ENCODE data around the gene HAS3. TPM values are rescaled to one million over a fixed set of nuclear protein-coding genes. Genes with fewer than 3 reads are reported as not detected.
A peak's percentile ranks its signal among the peaks of the same experiment; 100 is the strongest.

HAS3 gene
- total RNA-seq, 1 experiment from 2014 or later: 140 TPM

DNA sequence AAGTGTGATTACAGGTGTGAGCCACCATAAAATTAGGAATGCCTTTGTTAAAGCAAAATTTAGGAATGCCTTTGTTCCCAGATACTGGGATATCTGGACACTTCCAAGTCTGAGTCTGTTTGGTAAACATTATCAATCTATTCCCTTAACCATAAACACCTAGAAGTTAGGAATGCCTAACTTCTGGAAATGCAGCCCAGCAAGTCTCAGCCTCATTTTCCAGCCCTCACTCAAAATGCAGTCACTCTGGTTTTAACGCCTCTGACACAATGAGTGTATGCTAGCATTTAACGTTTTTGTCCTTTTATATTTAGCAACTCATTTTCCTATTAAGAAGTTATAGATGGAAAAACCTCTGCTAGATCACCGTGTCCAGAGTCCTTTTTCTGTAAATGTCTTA lies 34.4 kb upstream of the HAS3 start:
- DNase-seq (ENCODE audit: low read depth, low spot score) (no peak), ATAC-seq (no peak)
- no peak overlapping the region for H2AFZ ChIP-seq (ENCODE audit: low read depth, low read length, poor library complexity, severe bottlenecking)
- peak overlapping the region; percentile 78 for H3K4me2 ChIP-seq (ENCODE audit: low read length)
- CTCF ChIA-PET: interaction anchor here (2.5 kb wide), 1 partner anchor 20 kb away, joined by 11 read pairs; no protein-coding TSS in a partner anchor
- no peak overlapping the region for H3K4me3 ChIP-seq (replicated peaks in 1 of 2; ENCODE audit: low read depth in 1 of 2, low read length in 2 of 2)
- no peaks in the 10 kb centered on the region for H3K9me2 ChIP-seq (ENCODE audit: insufficient read depth)
- TF ChIP-seq, protein P1, sequence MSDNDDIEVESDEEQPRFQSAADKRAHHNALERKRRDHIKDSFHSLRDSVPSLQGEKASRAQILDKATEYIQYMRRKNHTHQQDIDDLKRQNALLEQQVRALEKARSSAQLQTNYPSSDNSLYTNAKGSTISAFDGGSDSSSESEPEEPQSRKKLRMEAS (IDR thresholded peaks at IDR 0.05): no peak
- TF ChIP-seq POLR2A (IDR thresholded peaks at IDR 0.05; ENCODE audit: borderline replicate concordance, extremely low read depth, insufficient read depth, insufficient read length) (no peak), SP1 (IDR thresholded peaks at IDR 0.05; ENCODE audit: low read depth) (no peak), EZH2phosphoT487 (IDR thresholded peaks at IDR 0.05; ENCODE audit: borderline replicate concordance) (no peak), JUND (IDR thresholded peaks at IDR 0.05) (no peak), TCF7L2 (IDR thresholded peaks at IDR 0.05; ENCODE audit: borderline replicate concordance, extremely low read depth, insufficient read depth, insufficient read length) (no peak), ZNF274 (IDR thresholded peaks at IDR 0.05; ENCODE audit: low read depth, low read length) (no peak), ZFX (IDR thresholded peaks at IDR 0.05) (no peak)
- TF ChIP-seq, protein P2, sequence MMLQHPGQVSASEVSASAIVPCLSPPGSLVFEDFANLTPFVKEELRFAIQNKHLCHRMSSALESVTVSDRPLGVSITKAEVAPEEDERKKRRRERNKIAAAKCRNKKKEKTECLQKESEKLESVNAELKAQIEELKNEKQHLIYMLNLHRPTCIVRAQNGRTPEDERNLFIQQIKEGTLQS (IDR thresholded peaks at IDR 0.05): no peak
- TF ChIP-seq, protein P3, sequence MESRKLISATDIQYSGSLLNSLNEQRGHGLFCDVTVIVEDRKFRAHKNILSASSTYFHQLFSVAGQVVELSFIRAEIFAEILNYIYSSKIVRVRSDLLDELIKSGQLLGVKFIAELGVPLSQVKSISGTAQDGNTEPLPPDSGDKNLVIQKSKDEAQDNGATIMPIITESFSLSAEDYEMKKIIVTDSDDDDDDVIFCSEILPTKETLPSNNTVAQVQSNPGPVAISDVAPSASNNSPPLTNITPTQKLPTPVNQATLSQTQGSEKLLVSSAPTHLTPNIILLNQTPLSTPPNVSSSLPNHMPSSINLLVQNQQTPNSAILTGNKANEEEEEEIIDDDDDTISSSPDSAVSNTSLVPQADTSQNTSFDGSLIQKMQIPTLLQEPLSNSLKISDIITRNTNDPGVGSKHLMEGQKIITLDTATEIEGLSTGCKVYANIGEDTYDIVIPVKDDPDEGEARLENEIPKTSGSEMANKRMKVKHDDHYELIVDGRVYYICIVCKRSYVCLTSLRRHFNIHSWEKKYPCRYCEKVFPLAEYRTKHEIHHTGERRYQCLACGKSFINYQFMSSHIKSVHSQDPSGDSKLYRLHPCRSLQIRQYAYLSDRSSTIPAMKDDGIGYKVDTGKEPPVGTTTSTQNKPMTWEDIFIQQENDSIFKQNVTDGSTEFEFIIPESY (IDR thresholded peaks at IDR 0.05; ENCODE audit: extremely low read depth, insufficient replicate concordance, low read length): no peak
- TF ChIP-seq, protein P4, sequence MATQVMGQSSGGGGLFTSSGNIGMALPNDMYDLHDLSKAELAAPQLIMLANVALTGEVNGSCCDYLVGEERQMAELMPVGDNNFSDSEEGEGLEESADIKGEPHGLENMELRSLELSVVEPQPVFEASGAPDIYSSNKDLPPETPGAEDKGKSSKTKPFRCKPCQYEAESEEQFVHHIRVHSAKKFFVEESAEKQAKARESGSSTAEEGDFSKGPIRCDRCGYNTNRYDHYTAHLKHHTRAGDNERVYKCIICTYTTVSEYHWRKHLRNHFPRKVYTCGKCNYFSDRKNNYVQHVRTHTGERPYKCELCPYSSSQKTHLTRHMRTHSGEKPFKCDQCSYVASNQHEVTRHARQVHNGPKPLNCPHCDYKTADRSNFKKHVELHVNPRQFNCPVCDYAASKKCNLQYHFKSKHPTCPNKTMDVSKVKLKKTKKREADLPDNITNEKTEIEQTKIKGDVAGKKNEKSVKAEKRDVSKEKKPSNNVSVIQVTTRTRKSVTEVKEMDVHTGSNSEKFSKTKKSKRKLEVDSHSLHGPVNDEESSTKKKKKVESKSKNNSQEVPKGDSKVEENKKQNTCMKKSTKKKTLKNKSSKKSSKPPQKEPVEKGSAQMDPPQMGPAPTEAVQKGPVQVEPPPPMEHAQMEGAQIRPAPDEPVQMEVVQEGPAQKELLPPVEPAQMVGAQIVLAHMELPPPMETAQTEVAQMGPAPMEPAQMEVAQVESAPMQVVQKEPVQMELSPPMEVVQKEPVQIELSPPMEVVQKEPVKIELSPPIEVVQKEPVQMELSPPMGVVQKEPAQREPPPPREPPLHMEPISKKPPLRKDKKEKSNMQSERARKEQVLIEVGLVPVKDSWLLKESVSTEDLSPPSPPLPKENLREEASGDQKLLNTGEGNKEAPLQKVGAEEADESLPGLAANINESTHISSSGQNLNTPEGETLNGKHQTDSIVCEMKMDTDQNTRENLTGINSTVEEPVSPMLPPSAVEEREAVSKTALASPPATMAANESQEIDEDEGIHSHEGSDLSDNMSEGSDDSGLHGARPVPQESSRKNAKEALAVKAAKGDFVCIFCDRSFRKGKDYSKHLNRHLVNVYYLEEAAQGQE (IDR thresholded peaks at IDR 0.05; ENCODE audit: low read depth): no peak
- no peaks in the 10 kb centered on the region for H3K79me2 ChIP-seq (ENCODE audit: insufficient read depth, low read length)
- RAD21 ChIA-PET (ENCODE audit: low non-redundant PET in 1 of 2, low total read pairs in 2 of 2, uncharacterized antibody in 2 of 2, unreplicated experiment in 2 of 2): no interaction called here
- no peaks in the 10 kb centered on the region for H3K27me3 ChIP-seq (ENCODE audit: insufficient read depth, low read length)
- intact Hi-C loops (cut with micrococcal nuclease): no loop called here
- H3K27ac ChIP-seq (ENCODE audit: low read depth, low read length): peak overlapping the region; percentile 79
- BruUV-seq (replicated peaks): no TSS peak
- POLR2A ChIA-PET: interaction anchor here (0.7 to 3.2 kb wide), 5 partner anchors 11 to 87 kb away, joined by 3 to 21 read pairs (median 5); partner anchors contain the start of gene HAS3
- peaks cover 60 to 88% of the 10 kb centered on the region in 2 experiments for H3K4me1 ChIP-seq (ENCODE audit: control insufficient read depth in 1 of 2, insufficient read depth in 2 of 2, low read length in 2 of 2)
- H4K20me1 ChIP-seq (ENCODE audit: insufficient read depth): no peaks in the 10 kb centered on the region
- H3K9ac ChIP-seq (ENCODE audit: low read length): peak overlapping the region; percentile 61
- no peaks in the 10 kb centered on the region for H3K36me3 ChIP-seq (ENCODE audit: control insufficient read depth in 1 of 2, insufficient read depth in 2 of 2, low read length in 2 of 2)
- no peaks in the 10 kb centered on the region for H3K9me3 ChIP-seq (ENCODE audit: control insufficient read depth in 1 of 2, insufficient read depth in 1 of 2, low read depth in 1 of 2, low read length in 2 of 2)

All from HCT116 (cell line).